GM21737 (cell line): ENCODE data around the gene CTSL.
"Not testable (repeated sequence)": the region's sequence is repeated elsewhere in the genome, so short reads cannot be mapped to it uniquely, and the experiment has no call there.

Source experiments
- ATAC-seq: cut with Tn5 transposase; IDR thresholded peaks from one replicate; pipeline ENCODE4 v1.9.1; 2021; ENCODE audit warnings: mild to moderate bottlenecking, moderate library complexity; ENCODE audit not compliant: unreplicated experiment

Gene CTSL

DNA sequence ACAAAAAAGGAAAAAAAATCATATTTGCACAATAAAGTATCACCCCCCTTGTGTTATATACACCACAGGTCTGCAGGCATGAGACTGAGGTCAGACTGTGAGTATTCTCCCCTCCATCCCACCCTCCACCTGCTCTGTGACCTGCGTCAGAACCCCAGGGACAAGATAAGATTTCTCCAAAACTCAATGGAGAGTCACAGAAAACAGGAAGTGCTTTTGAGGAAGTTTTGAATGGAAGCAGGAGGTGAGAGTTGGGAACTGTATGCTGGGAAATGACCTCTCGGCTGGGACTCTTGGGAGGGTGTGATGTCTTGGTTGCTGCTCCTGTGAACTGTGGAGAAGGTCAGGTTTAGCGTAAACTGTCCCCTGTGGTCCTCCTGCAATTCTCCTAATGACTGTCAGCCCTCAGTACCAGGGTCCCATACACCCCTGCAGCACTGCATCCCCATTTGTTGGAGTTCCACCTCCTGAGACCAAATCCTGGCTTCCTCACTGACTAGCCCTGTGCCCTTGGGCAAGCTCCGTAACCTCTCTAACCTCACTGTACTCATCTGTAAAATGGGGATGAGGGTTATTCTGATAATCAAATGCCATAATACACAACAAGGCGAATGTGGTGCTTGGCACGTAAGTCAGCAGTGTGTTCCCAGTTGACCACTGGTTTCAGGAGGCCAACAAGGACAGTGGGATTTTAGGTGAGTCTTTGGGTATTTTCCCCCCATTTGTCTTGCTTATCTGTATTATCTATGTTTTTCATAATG lies 6.9 kb upstream of the CTSL start:
- ATAC-seq = no peak

DNA sequence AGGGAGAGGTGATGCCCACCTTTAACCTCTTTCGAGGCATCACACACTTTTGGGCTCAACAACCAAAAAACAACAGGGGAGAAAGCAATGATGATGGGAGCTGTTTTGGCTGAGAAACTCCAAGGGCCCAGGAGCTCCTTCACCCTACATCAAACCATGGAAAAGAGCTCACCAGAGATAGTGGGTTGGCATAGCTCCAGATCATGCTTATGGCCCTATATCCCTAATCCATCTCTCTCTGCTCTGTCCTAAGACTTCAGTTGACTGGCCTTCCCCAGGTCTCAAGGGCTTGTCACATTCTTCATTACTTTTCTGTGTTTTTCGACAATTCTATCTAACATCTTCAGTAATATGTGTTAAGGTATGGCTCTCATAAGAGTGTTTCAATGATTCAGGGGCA lies 5.7 kb upstream of the CTSL start:
- no peak for ATAC-seq

DNA sequence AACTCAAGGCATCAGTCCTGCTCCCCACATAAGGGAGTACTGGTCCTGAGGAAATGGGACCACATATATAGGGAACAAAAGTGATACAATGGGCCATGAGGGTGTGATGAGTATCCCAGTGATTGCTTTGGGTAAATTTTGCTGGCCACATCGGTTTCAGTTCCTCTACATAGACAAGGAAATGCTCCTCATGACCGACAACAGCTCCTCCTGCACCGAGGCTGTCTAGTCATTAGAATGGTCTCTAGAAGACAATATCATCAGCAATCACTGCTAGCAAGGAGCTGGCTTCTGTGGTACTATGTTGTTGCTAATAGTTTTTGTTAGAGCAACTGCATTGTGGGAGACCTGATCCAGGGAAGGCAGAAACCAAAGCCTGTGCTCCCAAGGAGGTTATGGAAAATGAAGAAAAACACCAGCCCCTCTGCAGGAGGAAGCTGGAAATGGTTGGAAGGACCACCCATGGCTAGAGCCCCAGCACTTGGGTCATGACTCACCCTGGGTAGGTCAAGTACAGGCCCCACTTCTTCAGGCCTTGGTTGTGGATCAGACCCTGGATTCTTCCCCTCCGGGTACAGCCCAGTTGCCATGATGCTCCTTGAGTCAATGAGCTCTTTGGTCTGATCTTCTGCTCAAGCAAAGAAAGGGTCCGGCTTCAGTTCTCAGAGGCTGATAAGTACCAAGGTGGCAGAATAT lies 3.4 kb upstream of the CTSL start:
- ATAC-seq = no peak

DNA sequence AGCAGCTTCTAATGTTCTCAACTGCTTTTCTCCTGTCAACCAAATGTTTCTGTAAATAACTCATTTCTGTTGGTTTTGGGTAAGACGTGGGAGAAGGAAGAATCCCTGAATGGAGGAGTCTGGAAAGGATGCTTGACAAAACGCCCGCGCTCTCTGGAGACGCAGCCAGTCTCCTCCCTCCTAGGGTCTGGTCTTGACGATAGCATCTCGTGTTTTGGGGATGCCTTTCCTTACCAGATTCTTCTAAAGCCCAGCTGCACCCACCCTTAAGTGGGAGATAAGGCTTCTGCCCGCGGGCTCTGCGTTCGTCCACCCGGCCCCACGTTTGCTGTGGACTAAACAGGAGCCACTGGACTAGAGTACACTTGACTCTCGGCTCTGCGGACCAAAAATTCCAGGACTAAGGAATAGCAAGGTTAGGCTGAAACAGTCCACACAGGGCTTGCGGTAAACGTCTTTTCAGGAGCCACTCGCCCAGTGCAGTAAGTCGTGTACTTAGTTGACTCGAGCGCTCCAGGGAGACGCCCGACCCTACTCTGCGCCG lies 491 bp upstream of the CTSL start:
- ATAC-seq = no peak

DNA sequence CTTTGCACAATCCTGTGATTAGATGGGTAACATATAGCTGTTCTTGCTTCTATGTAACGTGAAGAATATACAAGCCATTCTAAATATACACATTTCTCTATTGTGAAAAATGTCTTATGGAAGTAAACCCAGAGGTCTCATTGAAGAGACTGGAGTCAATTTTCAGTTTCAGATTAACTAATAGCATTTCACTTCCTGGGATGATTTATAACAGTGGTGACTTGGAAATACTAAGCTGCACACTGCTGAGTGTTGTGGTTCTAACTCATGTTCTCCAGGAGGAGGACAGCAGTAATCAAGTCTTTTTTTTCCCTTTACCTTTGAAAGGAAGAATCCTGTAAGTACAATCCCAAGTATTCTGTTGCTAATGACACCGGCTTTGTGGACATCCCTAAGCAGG lies 3.3 kb downstream of the CTSL start:
- no peak for ATAC-seq

DNA sequence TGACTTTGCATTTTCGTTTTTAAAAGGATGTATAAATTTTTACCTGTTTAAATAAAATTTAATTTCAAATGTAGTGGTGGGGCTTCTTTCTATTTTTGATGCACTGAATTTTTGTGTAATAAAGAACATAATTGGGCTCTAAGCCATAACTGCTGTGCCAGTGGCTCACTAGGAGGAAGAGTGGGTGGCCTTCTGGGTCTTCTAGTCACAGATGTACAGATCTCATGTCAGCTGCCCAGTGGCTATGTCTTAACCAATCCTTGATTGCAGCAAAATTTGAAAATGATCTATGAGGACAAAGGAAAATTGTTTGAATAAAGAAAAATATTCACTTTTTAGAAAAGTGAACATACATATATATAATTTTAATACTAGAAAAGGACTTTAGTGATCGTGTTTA lies 5.4 kb downstream of the CTSL start:
- no peak for ATAC-seq

DNA sequence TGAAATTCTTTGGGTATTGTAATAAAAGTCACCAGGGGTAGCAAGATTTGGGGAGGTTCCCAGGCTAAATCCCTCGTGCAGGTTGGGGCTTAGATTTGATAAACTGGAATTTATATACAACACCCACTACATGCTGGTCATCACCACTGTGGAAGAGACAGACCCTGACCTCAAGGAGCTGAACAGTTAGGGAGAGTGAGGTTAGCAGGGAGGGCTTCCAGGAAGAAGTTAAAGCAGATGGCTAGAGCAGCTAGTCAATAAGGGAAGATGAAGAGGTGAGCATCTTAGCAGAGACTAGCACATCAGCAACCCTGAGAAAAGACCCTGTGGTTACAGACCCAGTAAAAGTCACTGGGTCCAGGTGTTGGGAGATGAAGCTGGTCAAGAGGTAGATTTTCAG lies 6.4 kb downstream of the CTSL start:
- no peak for ATAC-seq

DNA sequence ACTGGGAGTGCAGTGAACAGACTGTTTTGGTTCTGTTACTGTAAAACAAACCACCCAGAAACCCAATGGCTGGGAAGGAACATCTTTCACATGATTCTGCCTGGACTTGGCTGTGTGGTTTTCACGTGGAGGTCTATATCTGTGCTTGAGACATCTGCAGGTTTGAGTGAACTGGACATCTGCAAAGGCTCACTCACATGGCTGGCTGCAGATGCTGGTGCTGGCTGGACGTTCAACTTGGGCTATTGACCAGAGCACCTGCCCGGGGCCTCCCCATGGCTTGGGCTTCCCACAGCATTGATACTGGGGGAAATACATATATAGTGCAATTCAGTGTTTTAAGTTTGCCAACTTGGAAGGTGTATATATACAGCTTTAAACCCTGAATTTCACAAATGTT lies 6.8 kb downstream of the CTSL start:
- no peak for ATAC-seq

DNA sequence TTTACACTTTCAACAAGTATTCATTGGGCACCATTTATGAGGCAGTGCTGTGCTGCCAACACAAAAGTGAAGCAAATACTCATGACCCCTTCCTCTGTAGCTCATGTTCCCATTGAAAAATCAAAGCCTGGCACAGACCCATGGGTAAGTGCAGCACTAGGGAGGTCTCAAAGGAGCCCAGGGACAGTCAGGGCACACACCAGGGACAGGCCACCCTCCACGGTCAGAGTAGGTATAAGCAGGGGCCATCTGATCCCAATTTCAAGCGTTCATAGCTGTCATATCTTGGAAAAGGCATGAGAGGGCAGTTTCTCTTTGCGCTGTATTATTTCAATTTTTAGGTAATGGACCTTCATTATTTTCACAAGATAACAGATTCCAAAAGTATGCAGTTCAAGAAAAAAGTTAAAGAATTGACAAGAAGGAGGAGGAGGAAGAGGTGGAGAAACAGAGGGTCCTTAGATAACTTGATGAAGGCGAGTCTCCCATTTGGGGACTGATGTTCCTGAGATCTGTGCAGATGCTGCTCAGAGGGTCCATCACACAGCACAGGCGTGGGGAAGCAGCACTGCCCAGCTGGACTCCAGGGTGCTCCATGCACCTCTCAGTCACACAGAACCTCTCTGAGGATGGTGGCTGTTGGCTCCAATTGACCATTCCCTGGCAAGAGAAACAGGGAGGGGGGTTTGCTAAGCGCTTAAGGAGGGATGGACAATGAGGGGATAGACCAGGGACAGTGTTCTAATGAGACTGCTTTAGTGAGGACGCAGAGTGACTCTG lies 7.5 kb downstream of the CTSL start:
- ATAC-seq = no peak

DNA sequence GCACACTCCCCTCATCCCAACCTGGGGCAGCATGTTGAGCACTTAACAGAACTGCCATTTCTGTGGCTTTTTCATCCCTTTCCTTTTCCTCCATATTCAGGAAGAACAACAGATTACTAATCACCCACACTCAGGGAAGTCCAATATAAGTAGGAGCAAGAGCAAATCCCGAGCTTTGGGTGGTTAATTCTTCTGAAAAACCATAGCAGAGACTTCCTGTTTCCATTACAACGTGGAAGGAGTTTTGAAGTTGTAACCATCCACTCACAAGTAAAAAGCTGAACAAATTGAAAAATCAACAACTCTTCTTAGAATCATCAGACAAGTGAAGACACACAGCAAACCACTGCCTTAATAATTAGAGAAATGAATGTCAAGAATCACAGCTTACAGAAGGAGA lies 8.2 kb downstream of the CTSL start:
- ATAC-seq = no peak

DNA sequence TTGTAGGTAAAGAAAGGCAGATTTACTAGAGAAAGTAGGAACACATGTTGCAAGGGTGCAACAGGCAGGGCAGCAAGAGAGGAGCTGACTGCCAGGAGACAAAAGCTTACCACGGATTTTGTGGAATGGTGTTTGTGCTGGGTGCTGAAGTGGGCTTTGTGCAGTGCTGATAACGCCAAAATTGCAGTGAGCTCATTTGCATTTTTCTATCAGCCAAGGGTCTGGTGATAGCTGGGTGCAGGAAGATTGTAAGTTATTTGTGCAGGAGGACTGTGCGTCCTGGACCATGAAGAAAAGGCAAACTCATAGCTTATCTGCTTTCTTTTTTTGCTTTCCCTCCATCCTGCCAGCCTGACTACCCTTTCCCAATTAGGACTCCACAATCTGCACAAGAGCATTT lies 13.6 kb downstream of the CTSL start:
- ATAC-seq = no peak

DNA sequence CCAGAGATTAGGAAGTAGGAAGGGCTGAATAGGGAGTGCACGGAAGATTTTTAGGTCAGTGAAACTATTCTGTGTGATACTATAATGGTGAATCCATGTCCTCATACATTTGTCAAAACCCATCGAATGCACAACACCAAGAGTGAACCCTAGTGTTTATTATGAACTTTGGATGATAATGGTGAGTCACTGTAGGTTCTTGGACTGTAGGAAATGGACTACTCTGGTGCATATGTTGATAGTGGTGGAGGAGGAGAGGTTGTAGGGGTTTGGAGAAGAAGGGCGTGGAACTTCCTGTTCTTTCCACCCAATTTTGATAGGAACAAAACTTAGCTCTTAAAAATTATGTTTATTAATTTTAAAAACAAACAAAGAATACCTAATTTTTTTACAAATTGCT lies 14.3 kb downstream of the CTSL start:
- ATAC-seq = no peak

DNA sequence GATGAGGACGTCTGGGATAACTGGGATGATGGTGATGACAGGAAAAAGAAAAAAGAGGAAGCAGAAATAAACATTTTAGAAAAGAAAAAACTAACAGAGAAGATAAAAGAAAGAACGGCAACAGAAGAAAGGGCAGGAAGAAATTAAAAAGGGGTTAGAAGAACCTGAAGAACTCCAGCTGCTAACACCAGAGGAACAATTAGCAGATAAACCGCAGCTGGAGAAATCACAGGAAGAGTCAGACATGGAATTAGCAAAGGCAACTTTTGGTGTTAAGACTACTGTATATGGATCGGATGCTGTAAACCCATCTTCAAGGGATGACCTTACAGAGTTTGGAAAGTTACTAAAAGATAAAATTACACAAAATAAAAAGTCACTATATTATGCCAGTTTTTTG lies 15.4 kb downstream of the CTSL start:
- no peak for ATAC-seq

DNA sequence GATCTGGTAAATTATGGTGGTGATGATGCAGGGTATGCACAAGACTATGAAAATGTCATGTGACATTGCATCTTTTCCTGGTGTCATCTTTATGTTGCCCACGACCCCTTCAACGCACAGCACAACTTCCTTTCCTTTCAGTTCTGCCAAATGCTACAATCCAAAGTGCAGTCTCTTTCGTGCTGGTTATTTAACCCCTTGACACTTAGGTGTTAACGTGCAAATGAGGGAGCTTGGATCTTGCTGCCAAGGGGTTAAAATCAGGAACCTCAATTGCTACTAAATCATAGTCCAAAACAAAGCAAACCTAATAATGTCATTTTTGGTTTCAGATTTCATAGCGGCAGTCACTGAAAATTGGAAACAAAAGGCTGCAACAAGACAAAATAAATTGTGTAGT lies 16.0 kb downstream of the CTSL start:
- ATAC-seq = no peak

DNA sequence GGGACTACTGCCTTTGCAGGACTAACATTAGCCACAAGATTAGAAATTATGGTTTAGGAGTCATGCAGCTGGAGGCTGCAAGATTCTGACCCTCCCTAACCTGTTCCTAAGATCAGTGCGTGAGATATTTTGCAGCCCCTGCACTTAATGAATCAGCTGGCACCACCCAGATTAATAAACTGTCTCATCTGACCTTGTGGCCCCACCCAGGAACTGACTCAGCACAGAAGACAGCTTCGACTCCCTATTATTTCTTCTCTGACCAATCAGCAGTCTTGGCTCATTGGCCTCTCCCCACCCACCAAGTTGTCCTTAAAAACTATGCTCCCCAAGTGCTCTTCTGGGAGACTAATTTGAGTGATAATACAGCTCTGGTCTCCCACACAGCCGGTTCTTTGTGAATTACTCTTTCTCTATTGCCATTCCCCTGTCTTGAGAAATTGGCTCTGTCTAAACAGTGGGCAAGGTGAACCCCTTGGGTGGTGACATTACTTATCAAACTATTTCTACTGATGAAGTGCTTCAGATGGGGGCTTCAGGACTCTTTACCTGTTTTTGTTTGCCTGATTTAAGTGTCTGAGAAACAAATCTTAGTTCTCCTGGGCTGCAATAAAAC lies 17.0 kb downstream of the CTSL start:
- ATAC-seq = no peak

DNA sequence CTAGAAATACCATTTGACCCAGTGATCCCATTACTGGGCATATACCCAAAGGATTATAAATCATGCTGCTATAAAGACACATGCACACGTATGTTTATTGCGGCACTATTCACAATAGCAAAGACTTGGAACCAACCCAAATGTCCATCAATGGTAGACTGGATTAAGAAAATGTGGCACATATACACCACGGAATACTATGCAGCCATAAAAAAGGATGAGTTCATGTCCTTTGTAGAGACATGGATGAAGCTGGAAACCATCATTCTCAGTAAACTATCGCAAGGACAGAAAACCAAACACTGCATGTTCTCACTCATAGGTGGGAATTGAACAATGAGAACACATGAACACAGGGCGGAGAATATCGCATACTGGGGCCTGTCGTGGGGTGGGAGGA lies 18.3 kb downstream of the CTSL start:
- ATAC-seq = not testable (repeated sequence)

DNA sequence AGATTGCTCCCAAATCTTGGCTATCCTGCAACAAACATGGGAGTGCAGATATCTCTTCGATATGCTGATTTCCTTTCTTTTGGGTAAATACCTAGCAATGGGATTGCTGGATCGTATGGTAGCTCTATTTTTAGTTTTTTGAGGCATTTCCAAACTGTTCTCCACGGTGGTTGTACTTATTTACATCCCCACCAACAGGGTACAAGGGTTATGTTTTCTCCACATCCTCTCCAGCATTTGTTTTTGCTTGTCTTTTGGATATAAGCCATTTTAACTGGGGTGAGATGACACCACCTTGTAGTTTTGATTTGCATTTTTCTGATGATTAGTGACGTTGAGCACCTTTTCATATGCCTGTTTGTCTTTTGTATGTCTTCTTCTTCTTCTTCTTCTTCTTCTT lies 20.3 kb downstream of the CTSL start:
- no peak for ATAC-seq

DNA sequence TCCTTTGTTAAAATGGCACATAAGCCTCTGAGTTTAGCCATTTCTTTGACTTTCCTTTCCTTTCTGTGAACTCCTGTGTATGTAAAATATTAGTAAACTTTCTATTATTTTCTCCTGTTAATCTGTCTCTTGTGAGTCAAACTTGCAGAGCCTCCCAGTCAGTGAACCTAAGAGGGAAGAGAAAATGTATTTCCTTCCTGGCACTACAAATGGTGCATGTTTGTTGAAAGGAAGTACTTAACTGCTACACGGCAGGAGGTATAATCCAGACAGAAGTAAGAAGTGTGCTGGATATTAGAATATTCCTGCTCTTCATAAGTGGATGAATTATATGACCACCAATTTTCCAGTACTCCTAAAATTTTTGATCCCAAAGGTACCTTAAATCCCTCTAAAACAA lies 23.0 kb downstream of the CTSL start:
- ATAC-seq = no peak

DNA sequence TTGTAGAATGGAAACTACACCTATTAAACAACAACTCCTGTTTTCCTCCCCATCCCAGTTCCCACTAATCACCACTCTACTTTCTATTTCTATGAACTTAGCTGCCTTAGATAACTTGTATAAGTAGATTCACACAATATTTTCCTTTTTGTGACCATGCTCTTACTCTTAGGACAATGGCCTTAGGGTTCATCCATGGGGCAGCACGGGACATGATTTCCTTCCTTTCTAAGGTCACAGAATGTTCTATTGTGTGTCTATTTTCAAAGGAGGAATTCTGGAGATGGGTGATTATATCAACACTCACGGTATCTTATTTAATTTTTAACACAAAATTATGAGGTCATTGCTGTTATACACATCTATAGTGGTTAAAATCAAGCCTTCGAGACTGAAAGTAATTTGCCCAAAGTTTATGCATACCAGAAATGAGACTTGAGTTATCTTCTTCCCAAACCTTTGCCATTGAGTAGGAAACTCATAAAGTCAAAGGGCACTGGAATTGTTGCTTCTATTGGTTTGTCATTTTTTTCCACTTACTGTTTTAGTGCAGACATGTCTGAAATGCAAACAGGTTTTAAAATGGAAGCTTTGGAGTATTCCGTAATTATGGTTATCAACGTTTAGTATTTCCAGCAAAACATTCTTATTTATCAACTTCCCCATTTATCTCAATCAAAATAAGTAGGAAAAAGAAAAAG lies 23.6 kb downstream of the CTSL start:
- no peak for ATAC-seq

DNA sequence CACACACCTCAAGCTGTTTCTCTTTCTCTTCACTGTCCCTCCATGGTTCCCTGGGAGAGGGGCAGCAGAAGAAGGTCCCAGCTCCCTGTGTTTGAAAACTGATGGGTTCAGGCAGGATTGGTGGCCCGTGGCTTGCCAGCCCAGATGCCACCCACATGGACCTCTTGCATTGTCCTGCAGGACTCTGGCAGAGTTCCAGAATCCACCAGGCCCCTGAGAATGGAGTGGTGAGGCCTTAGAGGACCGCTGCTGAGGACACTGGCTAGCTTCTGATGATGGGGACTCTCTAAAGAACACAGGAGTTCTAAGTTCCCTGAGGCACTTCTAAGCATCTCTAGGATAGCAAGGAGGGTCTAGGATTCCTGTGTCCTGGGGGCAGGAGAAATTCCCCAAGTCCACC lies 24.8 kb downstream of the CTSL start:
- ATAC-seq = no peak

DNA sequence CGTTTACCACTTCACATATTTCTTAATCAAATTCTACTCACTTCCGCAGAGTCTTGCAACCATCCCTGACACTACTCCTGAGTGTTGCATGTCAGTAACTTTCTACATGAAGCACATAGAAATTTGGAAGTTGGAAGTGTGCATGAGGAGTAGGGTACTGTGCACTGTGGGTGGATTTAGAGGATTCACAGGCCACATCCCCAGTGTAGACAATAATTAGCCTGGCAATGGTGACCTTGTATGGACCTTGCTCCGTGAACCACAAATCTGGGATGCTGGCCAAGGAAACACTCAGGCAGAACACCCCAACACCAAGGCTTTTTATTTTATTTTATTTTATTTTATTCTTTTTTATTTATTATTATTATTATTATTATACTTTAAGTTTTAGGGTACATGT lies 25.5 kb downstream of the CTSL start:
- no peak for ATAC-seq
